Neutrophil (primary cell): ENCODE data around the gene DMAP1.

Source experiments
- H3K27ac ChIP-seq: fragments of 200-600 bp; sonication (generic); 2 replicates; pipeline ENCODE4 v1.5.1; 2016; ENCODE audit warnings: mild to moderate bottlenecking, moderate library complexity
- H3K27me3 ChIP-seq: fragments of 200-600 bp; sonication (generic); 2 replicates; pipeline ENCODE4 v1.6.0; 2016; ENCODE audit warnings: mild to moderate bottlenecking
- H3K36me3 ChIP-seq: fragments of 200-600 bp; sonication (generic); 2 replicates; pipeline ENCODE4 v1.5.1; 2017
- H3K4me1 ChIP-seq, 2 experiments: fragments of 200-600 bp in 1 of 2; sonication (generic) in 1 of 2; 1 replicate in 1 of 2; 2 replicates in 1 of 2; pipeline versions ENCODE4 v1.5.1 to v1.6.1; 2013 to 2016; ENCODE audit warnings: low read depth in 1 of 2, low read length in 1 of 2, mild to moderate bottlenecking in 1 of 2, moderate library complexity in 1 of 2; ENCODE audit not compliant: control insufficient read depth in 1 of 2, insufficient read depth in 1 of 2
- H3K4me3 ChIP-seq, 2 experiments: fragments of 200-600 bp in 1 of 2; sonication (generic) in 1 of 2; 1 replicate in 1 of 2; 2 replicates in 1 of 2; pipeline ENCODE4 v1.5.1; 2013 to 2016; ENCODE audit warnings: low read depth in 1 of 2, low read length in 1 of 2, mild to moderate bottlenecking in 1 of 2, moderate library complexity in 1 of 2
- H3K9me3 ChIP-seq: fragments of 200-600 bp; sonication (generic); 2 replicates; pipeline ENCODE4 v1.5.1; 2016
- TF ChIP-seq, protein P1 (sequence below): fragments of 200-600 bp; sonication (generic); IDR thresholded peaks from 2 replicates; pipeline ENCODE4 v1.5.1; 2016; ENCODE audit warnings: antibody characterized with exemption

DMAP1 gene

GRCh38 chr1:44229435-44230167 is 16.3 kb downstream of the DMAP1 start:
- Histone ChIP-seq H3K4me1 (peaks cover 15 to 21% of the 10 kb centered on the region in 2 experiments), H3K4me3 (no peak overlapping the region), H3K27ac (no peak overlapping the region), H3K9me3 (no peaks in the 10 kb centered on the region), H3K27me3 (no peaks in the 10 kb centered on the region), H3K36me3 (no peaks in the 10 kb centered on the region)
- TF ChIP-seq, protein P1, sequence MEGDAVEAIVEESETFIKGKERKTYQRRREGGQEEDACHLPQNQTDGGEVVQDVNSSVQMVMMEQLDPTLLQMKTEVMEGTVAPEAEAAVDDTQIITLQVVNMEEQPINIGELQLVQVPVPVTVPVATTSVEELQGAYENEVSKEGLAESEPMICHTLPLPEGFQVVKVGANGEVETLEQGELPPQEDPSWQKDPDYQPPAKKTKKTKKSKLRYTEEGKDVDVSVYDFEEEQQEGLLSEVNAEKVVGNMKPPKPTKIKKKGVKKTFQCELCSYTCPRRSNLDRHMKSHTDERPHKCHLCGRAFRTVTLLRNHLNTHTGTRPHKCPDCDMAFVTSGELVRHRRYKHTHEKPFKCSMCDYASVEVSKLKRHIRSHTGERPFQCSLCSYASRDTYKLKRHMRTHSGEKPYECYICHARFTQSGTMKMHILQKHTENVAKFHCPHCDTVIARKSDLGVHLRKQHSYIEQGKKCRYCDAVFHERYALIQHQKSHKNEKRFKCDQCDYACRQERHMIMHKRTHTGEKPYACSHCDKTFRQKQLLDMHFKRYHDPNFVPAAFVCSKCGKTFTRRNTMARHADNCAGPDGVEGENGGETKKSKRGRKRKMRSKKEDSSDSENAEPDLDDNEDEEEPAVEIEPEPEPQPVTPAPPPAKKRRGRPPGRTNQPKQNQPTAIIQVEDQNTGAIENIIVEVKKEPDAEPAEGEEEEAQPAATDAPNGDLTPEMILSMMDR, result no peak

DNA sequence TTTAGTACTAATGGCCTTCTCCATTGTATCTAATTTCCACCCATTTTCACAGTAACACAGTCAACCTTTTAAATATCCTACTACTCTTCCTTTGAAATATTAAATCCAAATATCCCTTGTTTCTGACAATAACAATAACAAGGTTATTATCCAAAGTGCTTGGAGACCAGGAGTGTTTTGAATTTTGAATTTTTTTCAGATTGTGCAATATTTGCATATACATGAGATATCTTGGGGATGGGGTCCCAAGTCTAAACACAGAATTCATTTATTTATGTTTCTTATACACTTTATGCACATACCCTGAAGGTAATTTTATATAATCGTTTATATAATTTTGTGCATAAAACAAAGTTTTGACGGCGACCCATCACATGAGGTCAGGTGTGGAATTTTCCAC is 17.5 kb downstream of the DMAP1 start:
- H3K4me3 ChIP-seq, result no peak overlapping the region
- H3K4me1 ChIP-seq, result peaks cover 15 to 21% of the 10 kb centered on the region in 2 experiments
- H3K9me3 ChIP-seq, result no peaks in the 10 kb centered on the region
- H3K36me3 ChIP-seq, result no peaks in the 10 kb centered on the region
- H3K27me3 ChIP-seq, result no peaks in the 10 kb centered on the region
- H3K27ac ChIP-seq, result no peak overlapping the region
- TF ChIP-seq, protein P1, result no peak

DNA sequence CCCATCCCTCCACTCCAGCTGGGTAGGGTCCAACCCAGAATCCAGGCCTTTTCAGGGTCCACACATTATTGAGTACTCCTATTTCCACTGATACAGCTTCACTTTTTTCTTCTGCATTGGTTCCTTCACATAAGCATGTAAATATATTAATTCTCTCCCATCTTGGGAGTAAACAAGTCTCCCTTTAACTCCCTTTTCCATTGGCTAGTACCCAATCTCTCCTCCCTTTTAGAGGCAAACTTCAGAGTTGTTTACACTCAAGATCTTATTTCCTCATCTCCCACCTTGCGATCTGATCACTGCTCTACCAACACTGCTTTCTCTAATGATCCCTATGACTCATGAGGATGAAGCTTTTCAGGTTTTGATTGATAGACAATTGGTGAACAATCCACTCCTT is 20.3 kb downstream of the DMAP1 start:
- Histone ChIP-seq H3K4me1 (peaks cover 0 to 3% of the 10 kb centered on the region in 2 experiments), H3K36me3 (no peaks in the 10 kb centered on the region), H3K27me3 (no peaks in the 10 kb centered on the region), H3K4me3 (no peak overlapping the region), H3K9me3 (no peaks in the 10 kb centered on the region), H3K27ac (no peak overlapping the region)
- TF ChIP-seq, protein P1, result no peak

DNA sequence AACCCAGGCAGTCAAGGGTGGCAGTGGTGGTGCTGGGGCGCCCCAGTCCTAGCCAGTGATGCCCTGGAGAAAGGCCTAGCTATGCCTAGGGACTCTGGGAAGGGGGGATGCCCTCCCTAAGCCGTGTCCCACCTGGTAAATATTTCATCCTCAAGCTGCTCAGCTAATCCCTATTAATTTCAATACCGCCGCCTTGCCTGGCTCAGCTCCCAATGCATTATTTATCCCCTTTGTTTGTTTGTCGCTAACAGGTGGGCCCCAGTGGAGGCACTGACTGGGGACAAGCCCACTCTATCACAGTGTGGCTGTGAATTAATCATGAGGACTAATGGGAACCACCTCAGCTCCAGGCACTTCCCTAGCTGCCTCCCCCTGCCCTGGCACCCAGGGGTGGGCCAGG is 22.5 kb downstream of the DMAP1 start:
- Histone ChIP-seq H3K27ac (no peak overlapping the region), H3K36me3 (no peaks in the 10 kb centered on the region), H3K9me3 (no peaks in the 10 kb centered on the region), H3K27me3 (no peaks in the 10 kb centered on the region), H3K4me3 (no peak overlapping the region), H3K4me1 (peaks cover 0 to 4% of the 10 kb centered on the region in 2 experiments)
- TF ChIP-seq, protein P1, result no peak

DNA sequence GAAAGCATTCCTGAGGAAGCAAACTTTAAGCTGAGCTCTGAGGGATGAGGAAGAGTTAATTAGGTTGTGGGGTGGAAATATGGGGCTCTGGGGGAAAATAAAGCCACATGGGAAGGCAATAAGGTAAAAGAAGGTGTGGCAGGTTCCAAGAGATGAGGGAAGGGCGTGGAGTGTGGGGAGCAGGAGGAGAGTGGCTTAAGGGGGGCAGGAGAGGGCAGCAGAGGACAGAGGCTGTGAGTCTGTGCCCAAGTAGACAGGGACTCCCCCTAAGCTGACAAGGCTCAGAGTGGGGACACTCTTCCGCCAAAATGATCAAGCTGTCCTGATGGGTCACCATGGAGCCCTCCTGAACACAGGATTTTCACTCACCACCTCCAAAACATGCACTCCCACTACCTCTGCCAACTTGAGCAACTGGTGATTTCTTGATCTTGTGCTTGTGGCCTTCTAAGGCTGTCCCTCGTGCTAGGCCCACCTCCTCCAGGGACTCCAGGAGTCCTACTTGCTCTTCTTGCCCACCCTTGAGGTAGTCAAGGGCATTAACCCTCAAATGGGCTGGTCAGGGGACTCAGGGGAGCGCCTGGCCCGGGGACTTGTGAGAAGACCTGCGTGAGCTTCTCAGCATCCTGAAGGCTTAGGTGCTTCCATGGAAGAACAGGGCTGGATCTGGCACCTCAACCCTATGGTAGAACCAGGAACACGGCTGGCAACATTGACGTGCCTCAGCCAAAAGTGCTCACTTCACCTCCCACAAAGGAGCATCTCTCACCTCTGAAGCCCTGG is 23.4 kb downstream of the DMAP1 start:
- Histone ChIP-seq H3K4me1 (peaks cover 0 to 4% of the 10 kb centered on the region in 2 experiments), H3K9me3 (no peaks in the 10 kb centered on the region), H3K36me3 (no peaks in the 10 kb centered on the region), H3K4me3 (no peak overlapping the region), H3K27me3 (no peaks in the 10 kb centered on the region), H3K27ac (no peak overlapping the region)
- TF ChIP-seq, protein P1, result no peak
